ENCODE measurements around the gene ANKRD60. TPM values are rescaled to one million over a fixed set of nuclear protein-coding genes. Genes with fewer than 3 reads are reported as not detected.

The ANKRD60 gene
- total and polyA plus RNA-seq, 2 experiments from 2014 or later: not detected

GRCh38 chr20:58219342-58219700, 9.1 kb downstream of the ANKRD60 start:
- H3K4me1 ChIP-seq (ENCODE audit: low read depth): peaks cover under 1% of the 10 kb centered on the region
- no peak overlapping the region for H3K4me3 ChIP-seq
- no peaks in the 10 kb centered on the region for H3K36me3 ChIP-seq
- DNase-seq (ENCODE audit: low read depth in 1 of 2, low spot score in 1 of 2): peak in 1 of 2 donors; percentile 67
- peaks cover 23% of the 10 kb centered on the region for H3K27me3 ChIP-seq
- no peak overlapping the region for H3K27ac ChIP-seq
- TF ChIP-seq CTCF (IDR thresholded peaks at IDR 0.05; ENCODE audit: low read depth, low read length): no peak
- H3K9me3 ChIP-seq (ENCODE audit: low read depth): no peaks in the 10 kb centered on the region

GRCh38 chr20:58218665-58219341, 9.7 kb downstream of the ANKRD60 start:
- Histone ChIP-seq H3K27me3 (peaks cover 23% of the 10 kb centered on the region), H3K4me1 (ENCODE audit: low read depth) (no peaks in the 10 kb centered on the region), H3K27ac (no peak overlapping the region), H3K36me3 (no peaks in the 10 kb centered on the region), H3K4me3 (no peak overlapping the region), H3K9me3 (ENCODE audit: low read depth) (no peaks in the 10 kb centered on the region)
- DNase-seq (ENCODE audit: low read depth in 1 of 2, low spot score in 1 of 2): no peak
- no peak for TF ChIP-seq CTCF (IDR thresholded peaks at IDR 0.05; ENCODE audit: low read depth, low read length)

- Histone ChIP-seq H3K27ac (no peak overlapping the region), H3K36me3 (no peaks in the 10 kb centered on the region), H3K9me3 (ENCODE audit: low read depth) (no peaks in the 10 kb centered on the region), H3K27me3 (peaks cover 2% of the 10 kb centered on the region), H3K4me3 (no peak overlapping the region), H3K4me1 (ENCODE audit: low read depth) (no peaks in the 10 kb centered on the region)
- no peak for TF ChIP-seq CTCF (IDR thresholded peaks at IDR 0.05; ENCODE audit: low read depth, low read length)
- DNase-seq (ENCODE audit: low read depth in 1 of 2, low spot score in 1 of 2): peak in 1 of 2 donors; percentile 49
These were observed 12.1 kb downstream of the ANKRD60 start for GRCh38 chr20:58216334-58216733.

GRCh38 chr20:58215116-58215515, 13.3 kb downstream of the ANKRD60 start:
- Histone ChIP-seq H3K4me3 (no peak overlapping the region), H3K36me3 (no peaks in the 10 kb centered on the region), H3K9me3 (ENCODE audit: low read depth) (no peaks in the 10 kb centered on the region), H3K27me3 (no peaks in the 10 kb centered on the region), H3K27ac (no peak overlapping the region), H3K4me1 (ENCODE audit: low read depth) (no peaks in the 10 kb centered on the region)
- no peak for DNase-seq (ENCODE audit: low read depth in 1 of 2, low spot score in 1 of 2)
- TF ChIP-seq CTCF (IDR thresholded peaks at IDR 0.05; ENCODE audit: low read depth, low read length): no peak

GRCh38 chr20:58214310-58214709, 14.1 kb downstream of the ANKRD60 start:
- H3K27ac ChIP-seq: no peak overlapping the region
- no peaks in the 10 kb centered on the region for H3K36me3 ChIP-seq
- TF ChIP-seq CTCF (IDR thresholded peaks at IDR 0.05; ENCODE audit: low read depth, low read length): no peak
- no peaks in the 10 kb centered on the region for H3K27me3 ChIP-seq
- no peak for DNase-seq (ENCODE audit: low read depth in 1 of 2, low spot score in 1 of 2)
- no peak overlapping the region for H3K4me3 ChIP-seq
- H3K4me1 ChIP-seq (ENCODE audit: low read depth): no peaks in the 10 kb centered on the region
- H3K9me3 ChIP-seq (ENCODE audit: low read depth): no peaks in the 10 kb centered on the region
